ENCODE data around the gene SEMA7A.
"Not testable (repeated sequence)": the region's sequence is repeated elsewhere in the genome, so short reads cannot be mapped to it uniquely, and the experiment has no call there.

- not testable (repeated sequence) for TF ChIP-seq IRF1 (CRISPR knock-in tag; IDR thresholded peaks at IDR 0.05; ENCODE audit: borderline replicate concordance); MTA3 (IDR thresholded peaks at IDR 0.05; ENCODE audit: borderline replicate concordance); PHF21A (IDR thresholded peaks at IDR 0.05; ENCODE audit: borderline replicate concordance, low read depth); POLR2AphosphoS5 (IDR thresholded peaks at IDR 0.05; ENCODE audit: control insufficient read depth, insufficient read depth, low read depth, low read length); ZNF175 (CRISPR knock-in tag; IDR thresholded peaks at IDR 0.05; ENCODE audit: low read depth); BCL6 (CRISPR knock-in tag; IDR thresholded peaks at IDR 0.05); ATF2 (CRISPR knock-in tag; IDR thresholded peaks at IDR 0.05); HMG20B (CRISPR knock-in tag; IDR thresholded peaks at IDR 0.05); JUND (IDR thresholded peaks at IDR 0.05; ENCODE audit: borderline replicate concordance, low read depth, low read length); JUND (tag; IDR thresholded peaks at IDR 0.05; ENCODE audit: borderline replicate concordance, low read depth, low read length); POLR2A (conservative IDR thresholded peaks at IDR 0.05); PRDM10 (IDR thresholded peaks at IDR 0.05; ENCODE audit: partially characterized antibody)
Observed at GRCh38 chr15:74471621-74472020, 37.9 kb upstream of the SEMA7A start.

Measured in K562 (cell line).